HEK293 (cell line): Measurements from ENCODE around the gene FLRT2.
A peak's percentile ranks its signal among the peaks of the same experiment; 100 is the strongest.

ENCODE experiments used
- CTCF ChIA-PET: fragments of 350-600 bp; formaldehyde crosslinking; extraction: SDS; loops from one replicate; lab custom pipeline; 2021; ENCODE audit warnings: antibody characterized with exemption; lab: Yijun Ruan, JAX
- POLR2A ChIA-PET: fragments of 300-600 bp; formaldehyde crosslinking; extraction: SDS; loops from one replicate; lab custom pipeline; 2020; ENCODE audit warnings: antibody characterized with exemption, inconsistent platforms; lab: Yijun Ruan, JAX
- H3K27ac ChIP-seq: fragments of 200-500 bp; sonication (Bioruptor generic); 2 replicates; pipeline ENCODE4 v1.5.1; 2014; ENCODE audit warnings: low read depth, low read length, control low read depth, inconsistent platforms; ENCODE audit errors: extremely low read depth
- H3K36me3 ChIP-seq, 2 experiments: fragments of 200-500 bp in 1 of 2; sonication (Bioruptor generic) in 1 of 2; 1 replicate in 1 of 2; 2 replicates in 1 of 2; pipeline ENCODE4 v1.5.1; 2014 to 2017; ENCODE audit warnings: inconsistent platforms in 2 of 2, low read length in 2 of 2; ENCODE audit not compliant: control insufficient read depth in 2 of 2, insufficient read depth in 1 of 2
- H3K4me1 ChIP-seq: fragments of 200-500 bp; sonication (Bioruptor generic); 2 replicates; pipeline ENCODE4 v1.5.1; 2014; ENCODE audit warnings: mild to moderate bottlenecking, low read length, inconsistent platforms; ENCODE audit not compliant: control insufficient read depth, insufficient read depth
- H3K4me3 ChIP-seq: 2 replicates; pipeline ENCODE4 v1.5.1; 2011; ENCODE audit warnings: low read depth, mild to moderate bottlenecking, control low read depth, low read length, moderate library complexity
- H3K9me3 ChIP-seq: fragments of 200-500 bp; sonication (Bioruptor generic); 2 replicates; pipeline ENCODE4 v1.5.1; 2014; ENCODE audit warnings: low read depth, low read length, inconsistent platforms; ENCODE audit not compliant: control insufficient read depth, insufficient read depth
- TCF7L2 ChIP-seq: IDR thresholded peaks from 2 replicates; pipeline ENCODE4 v1.6.1; 2011; ENCODE audit warnings: low read depth, mild to moderate bottlenecking, inconsistent platforms, low read length, moderate library complexity, borderline replicate concordance
- ZBTB26 ChIP-seq: fragments of 450-650 bp; formaldehyde crosslinking; optimal IDR thresholded peaks from 2 replicates; pipeline ENCODE3; 2016; ENCODE audit warnings: missing biosample characterization, mild to moderate bottlenecking, missing genetic modification characterization
- ZBTB8A ChIP-seq: fragments of 450-650 bp; formaldehyde crosslinking; IDR thresholded peaks from 2 replicates; pipeline ENCODE4 v1.5.1; 2016; ENCODE audit warnings: missing biosample characterization, missing genetic modification characterization
- ZFHX2 ChIP-seq: fragments of 450-650 bp; formaldehyde crosslinking; conservative IDR thresholded peaks from 2 replicates; pipeline ENCODE4 v1.5.1; 2016; ENCODE audit warnings: missing biosample characterization, missing genetic modification characterization
- ZNF221 ChIP-seq: fragments of 450-650 bp; formaldehyde crosslinking; IDR thresholded peaks from 2 replicates; pipeline ENCODE4 v1.5.1; 2017; ENCODE audit warnings: missing biosample characterization, missing genetic modification characterization, borderline replicate concordance
- ZNF473 ChIP-seq: fragments of 450-650 bp; formaldehyde crosslinking; IDR thresholded peaks from 2 replicates; pipeline ENCODE4 v1.5.1; 2017; ENCODE audit warnings: missing biosample characterization, missing genetic modification characterization
- ZNF501 ChIP-seq: fragments of 450-650 bp; formaldehyde crosslinking; IDR thresholded peaks from 2 replicates; pipeline ENCODE4 v1.5.1; 2016; ENCODE audit warnings: missing biosample characterization, missing genetic modification characterization
- TF ChIP-seq, protein P1 (sequence below): fragments of 450-650 bp; formaldehyde crosslinking; IDR thresholded peaks from 2 replicates; pipeline ENCODE4 v1.5.1; 2017; ENCODE audit warnings: missing biosample characterization, missing genetic modification characterization
- TF ChIP-seq, protein P2 (sequence below): fragments of 450-650 bp; formaldehyde crosslinking; IDR thresholded peaks from 2 replicates; pipeline ENCODE4 v1.5.1; 2016; ENCODE audit warnings: missing biosample characterization, missing genetic modification characterization
- TF ChIP-seq, protein P3 (sequence below): sonication (generic); formaldehyde crosslinking; IDR thresholded peaks from 2 replicates; pipeline ENCODE4 v1.8.1; 2022; ENCODE audit warnings: mild to moderate bottlenecking, moderate library complexity, missing genetic modification reagents

FLRT2 gene

GRCh38 chr14:85528897-85529631 is 880 bp upstream of the FLRT2 start:
- Histone ChIP-seq H3K9me3 (no peaks in the 10 kb centered on the region), H3K27ac (peak overlapping the region; percentile 95; the same call in 1 of the 2 replicates), H3K36me3 (no peaks in the 10 kb centered on the region), H3K4me3 (peak overlapping the region; percentile 94), H3K4me1 (peaks cover 13% of the 10 kb centered on the region)
- CTCF ChIA-PET, result interaction anchor here (0.5 to 1.8 kb wide), 8 partner anchors 85 to 1211 kb away, joined by 3 to 4 read pairs (median 3); no protein-coding TSS in a partner anchor
- TF ChIP-seq ZNF221, result no peak
- TF ChIP-seq, protein P1, sequence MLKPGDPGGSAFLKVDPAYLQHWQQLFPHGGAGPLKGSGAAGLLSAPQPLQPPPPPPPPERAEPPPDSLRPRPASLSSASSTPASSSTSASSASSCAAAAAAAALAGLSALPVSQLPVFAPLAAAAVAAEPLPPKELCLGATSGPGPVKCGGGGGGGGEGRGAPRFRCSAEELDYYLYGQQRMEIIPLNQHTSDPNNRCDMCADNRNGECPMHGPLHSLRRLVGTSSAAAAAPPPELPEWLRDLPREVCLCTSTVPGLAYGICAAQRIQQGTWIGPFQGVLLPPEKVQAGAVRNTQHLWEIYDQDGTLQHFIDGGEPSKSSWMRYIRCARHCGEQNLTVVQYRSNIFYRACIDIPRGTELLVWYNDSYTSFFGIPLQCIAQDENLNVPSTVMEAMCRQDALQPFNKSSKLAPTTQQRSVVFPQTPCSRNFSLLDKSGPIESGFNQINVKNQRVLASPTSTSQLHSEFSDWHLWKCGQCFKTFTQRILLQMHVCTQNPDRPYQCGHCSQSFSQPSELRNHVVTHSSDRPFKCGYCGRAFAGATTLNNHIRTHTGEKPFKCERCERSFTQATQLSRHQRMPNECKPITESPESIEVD (tag by site-specific recombination), result no peak
- POLR2A ChIA-PET, result no interaction called here

GRCh38 chr14:85530626-85531025 is 682 bp downstream of the FLRT2 start:
- Histone ChIP-seq H3K4me1 (peaks cover 13% of the 10 kb centered on the region), H3K9me3 (no peaks in the 10 kb centered on the region), H3K36me3 (no peaks in the 10 kb centered on the region), H3K4me3 (peak overlapping the region; percentile 94), H3K27ac (peak overlapping the region; percentile 95; the same call in 1 of the 2 replicates)
- ChIA-PET CTCF (interaction anchor here (1.8 kb wide), 1 partner anchor 335 kb away, joined by 4 read pairs; no protein-coding TSS in a partner anchor), POLR2A (no interaction called here)
- TF ChIP-seq, protein P2, sequence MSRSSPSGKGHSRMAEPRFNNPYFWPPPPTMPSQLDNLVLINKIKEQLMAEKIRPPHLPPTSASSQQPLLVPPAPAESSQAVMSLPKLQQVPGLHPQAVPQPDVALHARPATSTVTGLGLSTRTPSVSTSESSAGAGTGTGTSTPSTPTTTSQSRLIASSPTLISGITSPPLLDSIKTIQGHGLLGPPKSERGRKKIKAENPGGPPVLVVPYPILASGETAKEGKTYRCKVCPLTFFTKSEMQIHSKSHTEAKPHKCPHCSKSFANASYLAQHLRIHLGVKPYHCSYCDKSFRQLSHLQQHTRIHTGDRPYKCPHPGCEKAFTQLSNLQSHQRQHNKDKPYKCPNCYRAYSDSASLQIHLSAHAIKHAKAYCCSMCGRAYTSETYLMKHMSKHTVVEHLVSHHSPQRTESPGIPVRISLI (tag by site-specific recombination), result no peak
- no peak for TF ChIP-seq ZNF473

- Histone ChIP-seq H3K9me3 (no peaks in the 10 kb centered on the region), H3K27ac (peak overlapping the region; percentile 95), H3K4me1 (peaks cover 15% of the 10 kb centered on the region), H3K36me3 (no peaks in the 10 kb centered on the region)
- CTCF ChIA-PET, result no interaction called here
- TF ChIP-seq TCF7L2, result peak; percentile 95
- 0 out of 2 replicates have a peak, but pooled peaks have one; percentile 38 for TF ChIP-seq ZFHX2
- no peak for TF ChIP-seq ZNF501 (tag by site-specific recombination)
- TF ChIP-seq, all 188 proteins: peak for 2
- POLR2A ChIA-PET, result no interaction called here
- H3K4me3 ChIP-seq, result peak overlapping the region; percentile 94
These were observed 1.2 kb downstream of the FLRT2 start for GRCh38 chr14:85531141-85531586.

DNA sequence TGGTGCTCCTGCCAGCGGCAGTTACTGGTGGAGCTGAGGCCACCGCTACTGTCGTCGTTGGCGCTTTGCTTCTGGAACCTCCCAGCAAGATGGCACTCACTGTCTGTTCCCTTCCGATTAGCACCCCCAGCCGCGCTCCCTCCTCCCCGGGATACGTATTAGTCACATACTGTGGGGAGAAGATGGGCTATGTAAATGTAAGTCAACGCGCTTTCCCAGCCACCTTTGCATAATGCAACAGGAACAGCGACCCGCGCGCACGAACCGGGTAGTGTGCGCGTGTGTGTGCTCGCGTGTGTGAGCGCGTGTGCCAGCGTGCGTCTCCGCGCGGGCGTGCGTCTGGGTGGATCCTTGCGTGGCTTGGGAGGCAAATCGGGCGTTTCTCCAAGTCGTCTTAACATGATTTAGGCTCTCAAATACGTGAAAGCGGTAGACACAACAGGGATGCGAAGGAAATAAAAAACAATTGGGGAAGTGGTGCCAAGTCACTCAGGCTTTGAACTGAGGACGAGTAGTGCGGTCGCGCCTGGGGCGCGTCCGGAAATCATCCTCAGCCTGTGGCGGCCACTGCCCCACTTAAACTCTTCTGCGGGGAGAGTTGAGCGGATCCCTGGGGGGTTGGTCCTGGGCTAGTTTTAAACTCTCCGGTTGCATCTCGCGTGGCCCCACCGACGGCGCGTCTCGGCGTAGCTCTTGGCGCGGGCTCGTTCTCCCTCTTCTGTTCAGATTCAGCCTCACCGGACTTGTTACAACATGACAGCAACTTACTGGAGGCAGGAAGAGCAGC is 1.8 kb downstream of the FLRT2 start:
- Histone ChIP-seq H3K27ac (peak overlapping the region; percentile 95), H3K36me3 (no peaks in the 10 kb centered on the region), H3K4me3 (peak overlapping the region; percentile 94), H3K9me3 (no peaks in the 10 kb centered on the region), H3K4me1 (peaks cover 20% of the 10 kb centered on the region)
- TF ChIP-seq ZBTB8A (tag by site-specific recombination), result no peak
- TF ChIP-seq TCF7L2, result 0 out of 2 replicates have a peak, but pooled peaks have one; percentile 51
- peak; percentile 12 for TF ChIP-seq ZBTB26
- TF ChIP-seq, protein P3, sequence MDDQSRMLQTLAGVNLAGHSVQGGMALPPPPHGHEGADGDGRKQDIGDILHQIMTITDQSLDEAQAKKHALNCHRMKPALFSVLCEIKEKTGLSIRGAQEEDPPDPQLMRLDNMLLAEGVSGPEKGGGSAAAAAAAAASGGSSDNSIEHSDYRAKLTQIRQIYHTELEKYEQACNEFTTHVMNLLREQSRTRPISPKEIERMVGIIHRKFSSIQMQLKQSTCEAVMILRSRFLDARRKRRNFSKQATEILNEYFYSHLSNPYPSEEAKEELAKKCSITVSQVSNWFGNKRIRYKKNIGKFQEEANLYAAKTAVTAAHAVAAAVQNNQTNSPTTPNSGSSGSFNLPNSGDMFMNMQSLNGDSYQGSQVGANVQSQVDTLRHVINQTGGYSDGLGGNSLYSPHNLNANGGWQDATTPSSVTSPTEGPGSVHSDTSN (CRISPR knock-in tag), result 0 out of 2 replicates have a peak, but pooled peaks have one; percentile 51
- ChIA-PET CTCF (no interaction called here), POLR2A (no interaction called here)
